HG03558 (cell line): ENCODE results near the gene USP22.

ENCODE experiments used
- ATAC-seq: cut with Tn5 transposase; IDR thresholded peaks from one replicate; pipeline ENCODE4 v1.9.1; 2021; ENCODE audit warnings: moderate number of reproducible peaks; ENCODE audit not compliant: unreplicated experiment; ENCODE audit errors: extremely low read depth

The USP22 gene

GRCh38 chr17:20966870-20967269 lies 75.9 kb downstream of the USP22 start:
- ATAC-seq = no peak

- no peak for ATAC-seq
Measured at GRCh38 chr17:20965492-20965891, 77.3 kb downstream of the USP22 start.

DNA sequence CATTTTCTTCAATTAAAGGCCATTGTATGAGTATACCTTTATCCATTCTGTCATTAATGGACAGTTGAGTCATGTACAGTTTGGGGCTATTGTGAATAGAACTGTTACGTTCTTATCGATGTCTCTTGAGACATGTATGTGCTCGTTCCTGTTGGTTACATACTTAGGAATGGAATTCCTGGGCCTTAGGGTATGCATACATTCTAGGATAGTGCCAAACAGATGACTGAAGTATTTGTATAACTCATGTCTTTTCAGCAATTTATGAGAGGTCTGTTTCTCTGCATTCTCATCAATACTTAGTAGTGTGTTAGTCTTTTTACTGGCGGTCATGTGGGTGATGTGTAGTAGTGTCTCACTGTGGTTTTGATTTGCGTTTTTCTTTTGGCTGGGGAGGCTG lies 81.2 kb downstream of the USP22 start:
- no peak for ATAC-seq

GRCh38 chr17:20960871-20961270 lies 81.9 kb downstream of the USP22 start:
- no peak for ATAC-seq

GRCh38 chr17:20955427-20956323 lies 87.1 kb downstream of the USP22 start:
- no peak for ATAC-seq

GRCh38 chr17:20954794-20955193 lies 88.0 kb downstream of the USP22 start:
- no peak for ATAC-seq

- ATAC-seq = no peak
Measured at GRCh38 chr17:20952183-20952582, 90.6 kb downstream of the USP22 start.
